Nephron progenitor cell (in vitro differentiated cells): Measurements from ENCODE around the gene LRCH3.

Source experiments
- DNase-seq: peaks from one replicate; pipeline ENCODE4 v3.0.0; 2021
- H3K27ac Mint-ChIP-seq: 2 replicates; pipeline ENCODE4 v1.8.0; 2021; ENCODE audit warnings: mild to moderate bottlenecking, moderate library complexity, mixed read lengths
- H3K27me3 Mint-ChIP-seq: 2 replicates; pipeline ENCODE4 v1.8.0; 2021; ENCODE audit warnings: mild to moderate bottlenecking, low read depth, mixed read lengths; ENCODE audit not compliant: poor library complexity
- H3K36me3 Mint-ChIP-seq: 2 replicates; pipeline ENCODE4 v1.8.0; 2021; ENCODE audit warnings: low read depth, mixed read lengths
- H3K4me1 Mint-ChIP-seq: 2 replicates; pipeline ENCODE4 v1.8.0; 2021; ENCODE audit warnings: mixed read lengths
- H3K4me3 Mint-ChIP-seq: 2 replicates; pipeline ENCODE4 v1.8.0; 2021; ENCODE audit warnings: mild to moderate bottlenecking, moderate library complexity, mixed read lengths
- H3K9me3 Mint-ChIP-seq: 2 replicates; pipeline ENCODE4 v1.8.0; 2021; ENCODE audit warnings: mild to moderate bottlenecking, moderate library complexity, mixed read lengths
- TF ChIP-seq, protein P1 (sequence below): fragments of 200-600 bp; sonication (generic); IDR thresholded peaks from 2 replicates; pipeline ENCODE4 v1.5.0; 2021; ENCODE audit warnings: antibody characterized with exemption

LRCH3 gene

DNA sequence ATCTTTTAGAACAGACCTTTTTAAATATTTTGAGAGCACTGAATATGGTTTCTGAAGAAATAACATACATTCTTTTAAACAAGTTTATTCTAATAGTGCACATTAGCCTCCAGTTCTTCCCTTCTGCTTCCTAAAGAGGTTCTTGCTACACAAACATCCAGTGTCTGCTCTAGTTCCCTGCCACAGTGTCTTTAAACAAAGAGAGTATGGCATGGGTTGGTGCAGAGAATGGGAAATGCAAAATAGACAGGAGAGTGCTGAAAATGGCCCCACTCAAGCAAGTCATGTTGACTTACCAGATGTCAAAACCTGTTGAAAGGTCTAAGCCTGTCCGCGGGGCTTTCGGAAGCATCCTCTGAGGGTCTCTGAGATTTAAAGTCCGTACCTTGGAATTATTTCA lies 86.8 kb downstream of the LRCH3 start:
- no peak for DNase-seq
- TF ChIP-seq, protein P1, sequence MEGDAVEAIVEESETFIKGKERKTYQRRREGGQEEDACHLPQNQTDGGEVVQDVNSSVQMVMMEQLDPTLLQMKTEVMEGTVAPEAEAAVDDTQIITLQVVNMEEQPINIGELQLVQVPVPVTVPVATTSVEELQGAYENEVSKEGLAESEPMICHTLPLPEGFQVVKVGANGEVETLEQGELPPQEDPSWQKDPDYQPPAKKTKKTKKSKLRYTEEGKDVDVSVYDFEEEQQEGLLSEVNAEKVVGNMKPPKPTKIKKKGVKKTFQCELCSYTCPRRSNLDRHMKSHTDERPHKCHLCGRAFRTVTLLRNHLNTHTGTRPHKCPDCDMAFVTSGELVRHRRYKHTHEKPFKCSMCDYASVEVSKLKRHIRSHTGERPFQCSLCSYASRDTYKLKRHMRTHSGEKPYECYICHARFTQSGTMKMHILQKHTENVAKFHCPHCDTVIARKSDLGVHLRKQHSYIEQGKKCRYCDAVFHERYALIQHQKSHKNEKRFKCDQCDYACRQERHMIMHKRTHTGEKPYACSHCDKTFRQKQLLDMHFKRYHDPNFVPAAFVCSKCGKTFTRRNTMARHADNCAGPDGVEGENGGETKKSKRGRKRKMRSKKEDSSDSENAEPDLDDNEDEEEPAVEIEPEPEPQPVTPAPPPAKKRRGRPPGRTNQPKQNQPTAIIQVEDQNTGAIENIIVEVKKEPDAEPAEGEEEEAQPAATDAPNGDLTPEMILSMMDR = no peak
- Mint-ChIP-seq H3K4me3 (no peak overlapping the region), H3K36me3 (peaks cover 76% of the 10 kb centered on the region), H3K27me3 (peaks cover 4% of the 10 kb centered on the region), H3K27ac (no peak overlapping the region), H3K4me1 (peaks cover 18% of the 10 kb centered on the region), H3K9me3 (peaks cover 12% of the 10 kb centered on the region)

DNA sequence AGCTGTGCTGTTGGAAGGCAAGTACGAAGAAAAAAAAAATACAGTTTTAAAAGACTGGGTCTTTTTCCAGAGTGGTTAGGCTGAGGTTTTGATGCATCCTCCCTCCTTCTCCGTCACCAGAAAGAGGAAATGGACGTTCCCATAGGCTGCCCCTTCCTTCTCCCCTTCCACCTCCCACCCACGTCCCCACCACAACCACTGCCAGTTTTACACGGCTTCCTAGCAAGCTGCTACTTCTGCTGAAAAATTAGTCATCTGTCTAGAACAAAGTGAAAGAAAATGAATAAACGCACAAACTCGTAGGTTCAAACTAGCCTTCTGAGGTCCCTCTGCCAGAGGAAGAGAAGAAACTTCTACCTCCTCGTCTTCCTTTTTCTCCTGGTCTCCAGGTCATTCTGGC lies 87.4 kb downstream of the LRCH3 start:
- Mint-ChIP-seq H3K27ac (no peak overlapping the region), H3K4me3 (no peak overlapping the region), H3K36me3 (peaks cover 76% of the 10 kb centered on the region), H3K4me1 (peaks cover 18% of the 10 kb centered on the region), H3K9me3 (peaks cover 6% of the 10 kb centered on the region), H3K27me3 (no peaks in the 10 kb centered on the region)
- no peak for DNase-seq
- TF ChIP-seq, protein P1 = no peak

DNA sequence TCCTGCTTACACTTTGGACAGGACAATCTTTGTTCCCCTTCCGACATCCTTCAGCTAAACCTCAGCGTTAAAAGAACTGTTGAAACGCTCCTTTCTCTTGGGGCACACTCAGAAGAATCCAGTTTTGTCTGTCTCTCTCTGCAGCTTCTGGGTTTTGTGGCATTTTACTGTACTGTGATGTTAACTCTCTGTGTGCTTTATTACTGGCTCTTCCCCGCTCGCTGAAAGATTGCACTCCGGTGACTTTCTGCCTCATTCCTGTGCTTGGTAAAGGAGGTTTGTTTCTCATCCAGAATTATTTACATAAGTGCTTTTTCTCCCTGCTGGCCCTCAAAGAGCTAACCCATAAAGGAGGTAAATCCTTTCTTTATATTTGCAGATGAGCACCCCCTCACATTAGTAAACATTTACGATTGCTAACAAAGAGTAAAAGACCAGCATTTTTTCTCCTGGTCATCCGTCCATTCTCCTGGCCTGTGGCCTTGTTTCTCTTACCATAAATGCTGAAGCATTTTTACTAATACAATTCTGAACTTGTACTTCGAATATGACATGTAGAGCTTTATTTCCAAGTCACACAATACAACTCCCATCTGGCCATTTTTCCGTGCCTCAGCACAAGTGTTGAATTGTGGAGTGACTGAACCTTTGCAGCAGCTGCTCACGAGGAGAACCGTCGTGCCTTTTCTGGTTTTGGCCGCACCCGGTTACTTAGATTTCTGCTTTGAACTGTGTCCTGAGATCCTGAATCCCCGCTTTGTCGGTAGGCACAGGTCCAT lies 89.6 kb downstream of the LRCH3 start:
- Mint-ChIP-seq H3K4me1 (peaks cover 18% of the 10 kb centered on the region), H3K27ac (peak overlapping the region; percentile 10), H3K4me3 (no peak overlapping the region), H3K9me3 (no peaks in the 10 kb centered on the region), H3K27me3 (no peaks in the 10 kb centered on the region), H3K36me3 (peaks cover 75% of the 10 kb centered on the region)
- TF ChIP-seq, protein P1 = no peak
- no peak for DNase-seq

DNA sequence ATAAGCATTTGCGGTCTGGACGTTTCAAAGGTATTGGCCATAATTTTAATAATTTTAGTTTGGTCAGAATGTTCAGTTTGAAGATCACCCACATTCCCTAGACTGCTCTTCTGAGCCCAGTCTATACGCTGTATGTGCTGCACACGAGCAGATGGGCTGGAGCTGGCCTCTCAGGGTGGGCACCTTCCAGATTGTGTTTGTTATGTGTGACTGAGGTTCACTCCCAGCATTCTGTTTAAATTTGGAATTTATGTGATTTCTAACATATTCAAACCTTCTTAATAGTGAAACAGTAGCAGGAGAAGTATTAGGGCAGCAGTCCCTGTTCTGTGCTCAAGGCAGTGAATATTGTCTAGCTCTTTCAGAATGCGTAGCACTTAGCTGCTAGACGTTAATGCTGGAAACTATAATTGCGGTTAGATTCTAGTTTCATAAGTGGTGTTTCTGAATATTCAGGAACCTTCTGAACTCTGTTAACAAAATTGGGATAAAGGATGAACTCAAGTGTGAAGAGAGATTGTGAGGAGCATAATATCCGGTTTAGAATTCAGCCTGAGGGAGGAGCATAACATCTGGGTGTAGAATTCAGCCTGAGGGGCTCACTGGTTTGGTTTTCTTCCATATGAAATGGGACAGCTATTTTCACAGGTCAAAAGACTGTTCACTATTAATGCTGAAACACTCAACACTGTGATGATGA lies 90.4 kb downstream of the LRCH3 start:
- Mint-ChIP-seq H3K4me1 (peaks cover 18% of the 10 kb centered on the region), H3K4me3 (no peak overlapping the region), H3K9me3 (no peaks in the 10 kb centered on the region), H3K27ac (peak overlapping the region; percentile 10), H3K36me3 (peaks cover 76% of the 10 kb centered on the region), H3K27me3 (no peaks in the 10 kb centered on the region)
- DNase-seq = no peak
- TF ChIP-seq, protein P1 = no peak

DNA sequence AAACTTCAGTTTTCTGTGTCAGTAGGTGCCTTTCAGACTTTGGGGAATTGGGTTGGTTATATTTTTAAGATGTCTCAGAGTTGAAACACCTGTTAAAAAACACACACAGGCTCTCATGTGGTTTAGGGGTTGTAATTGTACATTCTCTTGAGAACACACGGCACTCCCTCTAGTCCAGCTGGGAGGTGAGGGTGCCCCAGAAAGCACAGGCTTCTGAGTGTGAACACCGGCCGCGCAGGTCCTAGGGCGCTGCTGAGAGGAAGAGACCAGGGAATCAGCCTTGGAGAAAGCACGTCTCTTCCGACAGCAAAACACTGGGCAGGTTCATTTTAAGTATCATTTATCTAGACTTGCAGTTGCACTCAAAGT lies 90.9 kb downstream of the LRCH3 start:
- peaks cover 18% of the 10 kb centered on the region for H3K4me1 Mint-ChIP-seq
- H3K27ac Mint-ChIP-seq = peak overlapping the region; percentile 74
- TF ChIP-seq, protein P1 = no peak
- H3K36me3 Mint-ChIP-seq = peaks cover 77% of the 10 kb centered on the region
- H3K27me3 Mint-ChIP-seq = no peaks in the 10 kb centered on the region
- no peak for DNase-seq
- H3K9me3 Mint-ChIP-seq = no peaks in the 10 kb centered on the region
- H3K4me3 Mint-ChIP-seq = no peak overlapping the region
